T-helper 22 cell (primary cell): Measurements from ENCODE around the gene DNAJB2.
"Not testable (repeated sequence)": the region's sequence is repeated elsewhere in the genome, so short reads cannot be mapped to it uniquely, and the experiment has no call there.

Experiments used
- DNase-seq: peaks from one replicate; pipeline ENCODE4 v3.0.0-alpha.2; 2020; ENCODE audit warnings: low read depth

DNAJB2 gene

DNA sequence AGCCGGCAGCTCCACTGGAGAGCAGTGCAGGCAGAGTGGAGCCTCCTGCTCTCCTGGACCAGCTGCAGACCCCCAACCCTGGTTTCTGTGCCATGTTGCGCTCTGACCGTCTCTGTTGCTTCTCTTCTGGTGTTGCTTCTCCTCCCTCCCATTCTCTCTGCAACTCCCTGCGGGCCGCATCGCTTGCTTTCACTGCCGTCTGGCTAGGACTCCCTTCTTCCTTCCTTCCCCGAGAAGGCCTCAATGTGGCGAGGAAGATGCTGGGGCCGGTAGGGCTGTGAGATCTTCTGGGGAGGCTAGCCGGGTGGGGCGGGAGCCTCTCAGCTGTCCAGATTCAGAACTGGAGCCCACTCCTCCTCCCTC lies 6.2 kb downstream of the DNAJB2 start:
- DNase-seq, result no peak

GRCh38 chr2:219285894-219286425 lies 6.8 kb downstream of the DNAJB2 start:
- DNase-seq, result no peak

DNA sequence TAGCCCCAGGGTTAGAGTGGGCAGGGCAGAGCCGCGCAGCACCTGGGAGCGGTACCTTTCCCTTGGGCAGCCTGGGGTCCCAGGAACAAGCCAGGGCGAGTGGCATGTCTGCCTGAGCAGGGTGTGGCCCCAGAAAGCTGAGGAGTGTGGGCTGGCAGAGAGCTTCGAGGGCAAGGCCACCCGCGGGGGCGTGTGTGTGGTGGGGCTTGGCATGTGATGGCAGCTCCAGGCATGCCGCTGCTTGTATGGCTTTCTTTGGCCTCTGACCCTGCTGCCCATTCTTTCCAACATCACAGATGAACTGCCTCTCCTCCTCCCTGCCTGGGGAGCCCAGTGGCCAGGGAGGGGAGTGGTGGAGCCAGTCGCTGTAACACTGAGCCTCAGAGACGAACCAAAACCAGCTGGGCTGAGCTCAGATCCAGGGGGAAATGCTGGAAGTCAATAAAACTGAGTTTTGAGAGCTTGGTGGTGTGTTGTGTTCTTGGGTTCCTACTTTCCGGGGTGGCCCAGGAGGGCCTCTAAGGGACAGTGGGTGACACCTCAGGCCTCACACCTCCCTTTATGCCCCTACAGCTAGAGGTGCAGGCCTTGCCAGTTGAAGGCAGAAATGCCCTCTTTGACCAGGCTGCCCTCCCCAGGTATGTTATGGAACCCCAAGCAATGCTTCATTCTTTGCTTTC lies 7.4 kb downstream of the DNAJB2 start:
- no peak for DNase-seq

DNA sequence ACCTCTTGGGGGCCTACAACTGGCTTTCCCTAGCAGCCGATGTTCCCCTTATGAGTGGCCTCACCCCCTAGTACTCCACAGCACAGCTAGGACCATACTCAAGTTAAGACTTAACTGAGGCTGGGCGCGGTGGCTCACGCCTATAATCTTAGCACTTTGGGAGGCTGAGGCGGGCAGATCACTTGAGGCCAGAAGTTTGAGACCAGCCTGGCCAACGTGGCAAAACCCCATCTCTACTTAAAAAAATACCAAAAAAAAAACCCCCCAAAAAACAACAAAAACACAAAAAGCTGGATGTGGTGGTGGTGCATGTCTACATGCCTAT lies 7.9 kb downstream of the DNAJB2 start:
- not testable (repeated sequence) for DNase-seq

- DNase-seq, result no peak
Observed at GRCh38 chr2:219287580-219288265, 8.6 kb downstream of the DNAJB2 start.

DNA sequence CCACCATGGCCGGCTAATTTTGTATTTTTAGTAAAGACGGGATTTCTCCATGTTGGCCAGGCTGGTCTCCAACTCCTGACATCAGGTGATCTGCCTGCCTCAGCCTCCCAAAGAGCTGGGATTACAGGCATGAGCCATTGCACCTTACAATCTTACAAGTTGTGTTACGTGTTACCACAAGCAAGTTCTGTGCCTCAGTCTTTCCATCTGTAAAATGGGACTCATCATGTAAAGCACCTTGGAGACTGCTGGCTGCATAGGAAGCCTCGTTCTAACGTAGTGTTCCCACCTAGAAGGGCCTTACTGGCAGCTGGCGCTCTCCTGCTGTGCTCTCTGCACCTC lies 10.0 kb downstream of the DNAJB2 start:
- DNase-seq, result no peak

DNA sequence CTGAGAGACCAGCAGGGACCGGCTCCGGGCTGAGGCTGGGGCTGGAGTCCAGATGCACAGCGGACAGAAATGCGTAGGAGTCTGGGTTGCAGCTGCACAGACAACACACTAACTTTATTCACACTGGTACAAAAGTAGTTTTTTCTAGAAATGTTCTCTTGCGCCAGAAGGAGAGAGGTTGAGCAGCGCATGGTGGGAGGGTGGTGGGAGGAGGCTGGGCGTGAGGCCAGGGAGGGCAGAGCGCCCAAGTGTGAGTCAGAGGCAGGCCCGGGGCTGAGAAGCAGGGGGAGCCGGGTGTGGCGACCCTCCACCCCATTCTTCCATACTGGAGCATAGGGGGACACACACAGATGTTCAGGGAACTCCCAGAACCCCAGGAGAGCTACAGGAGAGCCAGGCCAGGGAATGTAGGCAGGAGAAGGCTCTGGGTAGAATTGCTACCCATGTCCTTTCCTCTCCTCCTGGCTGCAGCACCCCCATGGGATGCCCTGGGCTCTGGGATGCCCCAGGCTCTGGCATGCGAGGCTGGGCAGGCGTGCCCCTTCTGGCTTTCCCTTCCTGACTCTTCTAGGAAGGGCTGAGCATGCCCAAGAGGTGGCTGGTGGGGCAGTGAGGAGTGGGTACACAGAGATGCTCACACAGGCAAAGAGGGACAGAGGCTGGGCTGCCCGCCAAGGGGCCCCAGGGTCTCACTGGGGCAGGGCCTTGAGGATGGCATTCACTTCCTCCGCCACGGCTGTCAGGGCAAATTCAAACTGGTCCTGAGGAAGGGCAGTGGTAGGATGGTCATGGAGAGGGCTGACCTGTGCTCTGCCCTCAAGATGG lies 10.6 kb downstream of the DNAJB2 start:
- DNase-seq, result no peak

- no peak for DNase-seq
Observed at GRCh38 chr2:219290381-219291171, 11.4 kb downstream of the DNAJB2 start.

GRCh38 chr2:219291394-219291793 lies 12.2 kb downstream of the DNAJB2 start:
- DNase-seq, result no peak

DNA sequence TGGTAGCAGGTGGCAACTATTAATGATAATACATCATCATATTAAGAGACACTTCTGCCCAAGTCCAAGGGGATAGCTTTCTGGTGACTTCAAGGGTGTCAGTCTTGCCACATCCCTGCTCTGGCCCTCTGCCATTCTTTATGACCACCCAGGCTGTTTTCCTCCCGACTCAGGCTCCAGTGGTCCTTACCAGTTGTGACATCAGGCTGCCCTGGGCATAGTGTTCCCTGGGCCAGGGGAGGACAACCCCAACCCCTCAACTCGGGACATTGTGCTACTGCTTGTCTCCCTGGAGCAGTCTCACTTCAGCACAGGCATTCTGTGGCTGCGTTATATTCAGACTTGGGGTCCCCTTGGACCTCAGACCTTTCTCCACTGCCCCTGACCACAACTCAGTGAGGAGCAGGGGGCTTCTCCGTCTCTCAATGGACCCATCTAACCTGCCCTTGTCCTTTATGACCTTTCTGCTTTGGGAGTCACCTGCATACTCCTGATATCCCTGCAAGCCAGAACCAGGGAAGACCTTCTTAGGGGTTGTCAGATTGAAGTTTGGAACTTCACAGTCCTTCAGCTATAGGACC lies 12.8 kb downstream of the DNAJB2 start:
- no peak for DNase-seq

- no peak for DNase-seq
Observed at GRCh38 chr2:219292616-219293015, 13.4 kb downstream of the DNAJB2 start.

DNA sequence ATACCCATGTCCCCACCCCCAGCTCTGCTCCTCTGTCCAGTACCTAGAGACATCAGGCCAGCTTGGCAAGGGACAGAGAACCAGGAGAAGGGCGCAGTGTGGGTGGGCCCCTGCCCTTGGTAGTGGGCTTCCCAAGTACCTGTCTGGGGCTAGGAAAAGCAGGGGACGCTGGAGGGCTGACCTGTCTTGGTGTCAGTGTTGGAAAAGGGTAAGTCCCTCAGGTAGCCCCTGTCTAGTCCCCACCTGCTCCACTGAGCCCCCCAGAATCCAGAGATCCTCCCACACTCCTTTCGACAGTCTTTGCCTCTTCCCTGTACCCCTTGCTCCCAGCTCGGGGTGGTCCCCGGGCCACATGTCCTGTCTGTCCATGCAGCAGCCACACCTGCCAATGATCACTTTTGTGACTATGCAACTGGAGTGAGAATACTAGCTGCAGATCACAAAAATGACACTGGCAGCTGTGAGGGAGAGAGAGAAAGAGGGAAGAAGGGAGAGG lies 14.6 kb downstream of the DNAJB2 start:
- no peak for DNase-seq

- peak; percentile 72 for DNase-seq
Observed at GRCh38 chr2:219294356-219295351, 15.5 kb downstream of the DNAJB2 start.

DNA sequence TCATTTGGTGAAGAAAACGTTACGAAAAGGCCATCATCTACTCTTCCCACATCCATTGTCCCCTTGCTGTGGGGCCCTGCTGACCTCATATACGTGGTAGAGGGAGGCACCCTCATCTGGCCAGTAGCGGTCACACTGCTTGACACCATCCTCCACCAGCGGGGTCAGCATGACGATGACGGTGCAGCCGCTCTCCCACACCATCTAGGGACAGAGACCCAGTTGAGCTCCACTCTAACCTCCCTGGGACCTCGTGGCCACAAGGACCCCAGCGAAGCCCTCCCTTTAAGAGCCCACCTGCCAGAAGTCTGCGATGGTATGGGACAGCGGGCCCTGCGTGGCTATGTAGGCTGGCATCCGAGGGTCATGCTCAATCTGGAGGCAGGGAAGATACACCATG lies 17.0 kb downstream of the DNAJB2 start:
- DNase-seq, result no peak

DNA sequence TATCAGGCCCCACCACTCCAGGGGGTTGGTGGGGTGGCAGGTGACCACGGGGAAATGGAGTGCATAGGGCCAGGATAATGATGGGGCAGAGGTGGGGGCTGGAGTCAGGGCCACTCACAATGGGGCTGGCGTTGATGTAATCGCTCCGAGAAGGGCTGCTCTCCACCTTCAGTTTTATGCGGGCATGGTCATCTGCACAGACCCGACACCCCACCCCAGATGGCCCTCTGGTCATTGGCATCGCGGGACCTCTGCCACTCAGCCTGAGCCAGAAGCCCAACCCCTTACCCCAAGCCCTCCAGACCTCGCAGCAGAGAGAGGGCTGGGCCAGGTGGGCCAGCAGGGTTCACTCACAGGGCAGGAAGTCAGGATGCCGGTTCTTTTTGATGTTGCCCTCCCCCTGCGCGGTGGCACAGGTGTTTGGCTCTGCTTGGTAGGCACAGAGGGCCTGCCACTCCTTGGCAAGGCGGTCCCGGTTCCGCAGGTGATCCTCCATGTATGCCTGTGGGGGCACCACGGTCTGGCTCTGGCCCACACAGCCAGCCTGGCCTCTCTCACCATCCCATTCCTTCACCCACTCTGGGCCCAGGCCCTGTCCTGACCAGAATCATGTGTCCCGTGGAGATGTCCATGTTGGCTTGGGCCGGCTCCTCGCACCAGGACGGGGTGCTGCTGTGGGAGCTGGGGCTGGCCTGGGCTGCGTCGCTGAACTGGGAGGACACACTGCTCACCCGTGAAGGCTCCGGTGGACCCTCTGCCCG lies 17.6 kb downstream of the DNAJB2 start:
- DNase-seq, result no peak

- DNase-seq, result no peak
Observed at GRCh38 chr2:219297766-219298456, 18.7 kb downstream of the DNAJB2 start.

DNA sequence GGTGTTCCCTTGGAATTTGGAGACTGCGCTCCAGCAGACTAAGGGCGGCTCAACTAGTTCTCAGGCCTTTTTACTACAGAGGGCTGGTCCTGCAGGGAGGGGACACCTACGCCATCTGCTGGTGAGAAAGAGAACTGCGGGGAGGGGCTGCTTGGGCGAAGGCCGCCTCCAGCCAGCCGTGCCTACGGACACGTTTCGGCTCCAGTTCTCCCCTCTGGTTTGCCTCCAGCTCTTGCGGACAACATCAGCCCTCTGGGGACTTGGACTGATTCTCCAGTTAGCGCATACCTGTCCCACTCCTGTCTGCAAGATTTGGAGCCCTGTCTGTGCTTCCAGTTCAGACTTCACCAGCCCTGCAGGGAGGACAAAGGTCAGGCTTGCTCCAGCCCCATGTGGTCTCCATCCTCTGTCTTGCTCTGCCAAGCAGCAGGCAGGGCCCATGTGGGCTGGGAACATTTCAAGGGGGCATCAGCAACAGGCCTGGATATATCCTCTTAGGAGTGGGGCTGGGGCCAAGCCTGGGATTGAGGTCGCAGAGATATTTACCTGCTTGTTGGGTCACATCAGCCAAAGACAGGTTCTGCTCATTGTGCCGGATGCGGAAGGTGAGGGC lies 19.7 kb downstream of the DNAJB2 start:
- peak; percentile 61 for DNase-seq

DNA sequence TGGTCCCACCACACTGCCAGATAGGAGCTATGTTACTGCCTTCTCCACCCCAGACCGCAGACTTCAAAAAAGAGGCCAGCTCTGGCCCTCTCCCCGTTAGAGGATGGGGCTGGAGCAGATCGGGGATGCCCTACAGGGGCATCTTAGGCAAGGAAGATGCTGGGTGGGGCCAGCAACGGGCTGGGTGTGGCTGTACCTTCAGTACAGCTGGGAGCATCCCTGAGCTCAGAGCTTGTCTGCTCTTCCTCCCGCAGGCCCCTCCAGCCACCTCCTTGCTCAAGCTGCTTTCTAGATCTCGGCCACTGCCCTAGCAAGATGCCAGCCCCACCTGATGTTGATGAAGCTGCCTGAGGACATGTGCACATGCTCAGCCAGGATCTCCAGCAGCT lies 20.2 kb downstream of the DNAJB2 start:
- DNase-seq, result no peak

- DNase-seq, result no peak
Observed at GRCh38 chr2:219300022-219300421, 20.9 kb downstream of the DNAJB2 start.
